DMS 273 (cell line): Measurements from ENCODE around the gene BCL2L12.

Source experiments
- DNase-seq: peaks from one replicate; lab custom pipeline; 2025; ENCODE audit not compliant: unreplicated experiment; lab: John Stamatoyannopoulos, UW

The BCL2L12 gene

DNA sequence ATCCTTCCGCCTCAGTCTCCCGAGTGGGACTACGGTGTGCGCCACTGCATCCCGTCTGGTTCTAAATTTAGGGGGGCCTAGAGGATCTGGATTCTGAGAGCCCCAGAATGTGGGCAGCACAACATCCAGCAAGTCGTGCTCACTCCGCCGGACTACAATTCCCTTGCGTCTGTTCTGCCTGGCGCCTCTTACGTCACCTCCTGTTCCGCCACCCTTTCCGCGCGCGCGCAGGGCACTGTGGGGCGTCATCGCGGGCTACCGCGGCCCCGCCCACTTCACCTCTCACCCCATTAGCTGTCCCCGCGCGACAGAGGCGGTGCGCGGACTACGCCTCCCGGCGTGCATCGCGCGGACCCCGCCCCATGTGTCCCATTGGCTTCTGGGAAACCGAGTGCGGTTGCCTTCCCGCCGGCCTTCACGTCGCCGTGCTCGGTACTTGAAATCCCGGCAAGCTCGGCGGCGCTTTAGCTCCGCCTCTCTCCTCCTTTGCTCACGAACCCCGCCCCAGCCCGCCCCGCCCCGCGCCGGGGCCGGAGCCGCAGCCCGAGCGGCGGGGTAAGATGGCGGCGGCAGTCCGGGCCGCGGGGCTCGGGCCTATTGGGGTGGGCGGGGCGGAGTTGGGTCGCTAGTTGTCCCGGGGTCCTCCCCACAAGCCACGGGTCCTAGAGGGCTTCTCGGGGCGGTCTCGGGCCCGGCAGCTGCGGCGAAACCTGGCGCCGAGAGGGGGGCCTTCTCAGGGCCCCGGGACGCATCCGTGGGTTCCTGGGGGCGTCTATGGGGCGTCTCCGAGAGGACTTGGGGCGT, 23.8 kb upstream of the BCL2L12 start, which contains the start of gene SCAF1:
Gene SCAF1 (plus strand): TSS at position 522 of the 804 bp plus-strand sequence. CDS start 2,818 bp downstream, outside the sequence.
- peak; percentile 100 for DNase-seq

DNA sequence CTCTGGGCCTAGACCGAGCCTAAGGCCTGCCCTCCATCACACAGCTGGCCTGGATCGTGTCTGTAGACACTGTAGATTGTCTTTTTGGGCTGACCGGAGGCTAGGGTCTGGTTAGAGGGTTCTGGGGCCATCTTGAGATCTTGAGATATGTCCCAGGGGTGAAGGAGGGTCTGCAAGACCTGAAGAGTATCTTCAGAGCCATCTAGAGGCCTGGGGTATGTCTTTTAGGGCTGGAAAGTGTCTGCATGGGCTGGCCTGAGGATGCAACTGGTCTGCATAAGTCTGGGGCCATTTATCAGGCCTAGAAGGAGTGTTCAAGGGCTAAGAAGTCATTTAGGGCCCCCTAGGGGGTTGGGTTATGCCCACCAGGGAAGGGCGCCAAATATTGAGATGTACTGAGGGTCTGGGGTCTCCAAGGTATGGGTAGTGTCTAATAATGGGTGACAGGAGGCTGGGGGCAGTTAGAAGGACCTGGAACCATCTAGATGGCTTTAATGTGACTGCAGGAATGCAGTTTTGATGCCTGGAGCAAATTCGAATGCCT, 23.2 kb upstream of the BCL2L12 start:
- peak; percentile 57 for DNase-seq

DNA sequence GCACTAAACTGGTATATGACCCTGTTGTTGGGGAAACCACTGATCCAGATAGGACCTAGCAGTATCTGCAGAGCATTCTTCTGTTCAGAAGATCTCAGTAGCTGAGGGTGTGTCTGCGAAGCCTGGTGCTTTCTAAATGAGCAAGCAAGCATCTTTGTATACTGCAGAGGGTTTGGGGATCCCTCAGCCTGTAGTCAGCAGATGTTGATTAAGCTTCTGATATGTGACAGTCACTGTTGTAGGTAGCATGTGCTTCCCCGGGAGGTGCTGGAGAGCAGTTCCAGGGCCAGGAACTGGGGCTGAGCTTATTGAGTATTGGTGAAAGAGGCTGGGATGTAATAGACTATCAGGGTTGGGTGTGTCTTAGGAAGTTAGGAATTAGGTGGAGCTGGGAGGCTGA, 22.3 kb upstream of the BCL2L12 start:
- DNase-seq, result no peak

DNA sequence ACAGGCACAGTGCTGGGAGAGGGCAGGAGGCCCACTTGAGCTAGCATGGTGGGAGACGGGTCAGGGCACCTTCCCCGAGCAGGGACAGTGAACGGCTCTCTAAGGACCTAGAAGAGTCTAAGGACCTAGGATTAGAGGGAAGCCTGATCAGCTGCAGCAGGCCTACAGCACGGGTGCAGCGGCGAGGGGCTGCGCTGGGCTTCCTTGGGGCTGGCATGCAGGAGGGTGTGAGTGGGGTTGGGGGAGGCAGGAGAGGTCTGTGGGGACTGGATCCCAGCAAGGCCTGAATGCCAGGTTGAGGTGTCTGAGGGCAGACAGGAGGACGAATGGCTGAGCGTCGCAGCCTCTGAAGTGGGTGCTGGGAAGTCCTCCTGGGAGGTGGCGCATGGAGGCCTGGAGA, 20.1 kb upstream of the BCL2L12 start:
- DNase-seq, result no peak

DNA sequence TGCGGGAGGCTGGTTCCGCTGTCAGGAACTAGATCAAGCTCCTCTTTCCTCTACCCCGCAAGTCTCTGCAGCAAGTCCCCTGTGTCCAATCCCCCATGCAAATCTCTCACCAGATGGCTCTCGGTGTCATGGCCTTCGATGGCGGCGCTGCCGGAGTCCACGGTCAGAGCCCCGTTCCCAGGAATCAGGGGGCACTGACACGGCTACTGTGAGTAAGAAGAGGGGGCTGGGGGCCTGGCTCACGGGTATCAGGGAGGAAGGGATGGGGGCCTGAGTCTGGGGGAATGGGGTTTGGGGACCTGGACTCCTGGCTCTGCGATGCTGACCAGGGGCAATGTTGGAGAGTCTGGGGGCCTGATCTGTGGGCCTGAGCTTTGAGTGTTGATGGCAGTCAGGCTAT, 19.7 kb upstream of the BCL2L12 start:
- no peak for DNase-seq

DNA sequence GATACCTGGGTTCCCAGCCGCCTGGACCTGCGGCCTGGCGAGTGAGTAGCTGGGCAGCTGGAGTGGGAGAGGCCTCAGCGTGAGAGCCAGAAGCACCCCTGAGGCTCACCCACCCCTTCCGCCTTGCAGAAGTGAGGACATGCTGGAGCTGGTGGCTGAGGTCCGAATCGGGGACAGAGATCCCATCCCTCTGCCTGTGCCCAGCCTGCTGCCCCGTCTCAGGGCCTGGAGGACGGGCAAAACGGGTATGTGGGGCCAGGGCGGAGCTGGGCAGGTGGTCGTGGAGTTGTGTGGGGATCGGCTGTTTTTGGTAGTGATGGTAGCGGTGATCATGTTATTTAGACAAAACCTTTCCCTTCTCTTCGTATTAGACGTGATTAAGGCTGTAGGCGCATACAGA, 19.1 kb upstream of the BCL2L12 start:
- DNase-seq, result no peak

DNA sequence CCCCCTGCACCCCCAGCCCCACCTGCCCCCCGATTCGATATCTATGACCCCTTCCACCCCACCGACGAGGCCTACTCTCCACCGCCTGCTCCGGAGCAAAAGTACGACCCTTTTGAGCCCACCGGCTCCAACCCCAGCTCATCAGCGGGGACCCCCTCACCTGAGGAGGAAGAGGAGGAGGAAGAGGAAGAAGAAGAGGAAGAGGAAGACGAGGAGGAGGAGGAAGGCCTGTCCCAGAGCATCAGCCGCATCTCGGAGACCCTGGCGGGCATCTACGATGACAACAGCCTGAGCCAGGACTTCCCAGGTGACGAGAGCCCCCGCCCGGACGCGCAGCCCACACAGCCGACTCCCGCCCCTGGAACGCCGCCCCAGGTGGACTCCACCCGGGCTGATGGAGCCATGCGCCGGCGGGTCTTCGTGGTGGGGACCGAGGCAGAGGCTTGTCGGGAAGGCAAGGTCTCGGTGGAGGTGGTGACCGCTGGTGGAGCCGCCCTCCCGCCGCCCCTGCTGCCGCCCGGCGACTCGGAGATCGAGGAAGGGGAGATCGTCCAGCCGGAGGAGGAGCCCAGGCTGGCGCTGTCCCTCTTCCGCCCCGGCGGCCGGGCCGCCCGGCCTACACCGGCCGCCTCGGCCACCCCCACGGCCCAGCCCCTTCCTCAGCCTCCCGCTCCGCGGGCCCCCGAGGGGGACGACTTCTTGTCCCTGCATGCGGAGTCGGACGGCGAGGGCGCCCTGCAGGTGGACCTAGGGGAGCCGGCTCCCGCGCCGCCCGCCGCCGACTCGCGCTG, 14.5 kb upstream of the BCL2L12 start:
- no peak for DNase-seq

DNA sequence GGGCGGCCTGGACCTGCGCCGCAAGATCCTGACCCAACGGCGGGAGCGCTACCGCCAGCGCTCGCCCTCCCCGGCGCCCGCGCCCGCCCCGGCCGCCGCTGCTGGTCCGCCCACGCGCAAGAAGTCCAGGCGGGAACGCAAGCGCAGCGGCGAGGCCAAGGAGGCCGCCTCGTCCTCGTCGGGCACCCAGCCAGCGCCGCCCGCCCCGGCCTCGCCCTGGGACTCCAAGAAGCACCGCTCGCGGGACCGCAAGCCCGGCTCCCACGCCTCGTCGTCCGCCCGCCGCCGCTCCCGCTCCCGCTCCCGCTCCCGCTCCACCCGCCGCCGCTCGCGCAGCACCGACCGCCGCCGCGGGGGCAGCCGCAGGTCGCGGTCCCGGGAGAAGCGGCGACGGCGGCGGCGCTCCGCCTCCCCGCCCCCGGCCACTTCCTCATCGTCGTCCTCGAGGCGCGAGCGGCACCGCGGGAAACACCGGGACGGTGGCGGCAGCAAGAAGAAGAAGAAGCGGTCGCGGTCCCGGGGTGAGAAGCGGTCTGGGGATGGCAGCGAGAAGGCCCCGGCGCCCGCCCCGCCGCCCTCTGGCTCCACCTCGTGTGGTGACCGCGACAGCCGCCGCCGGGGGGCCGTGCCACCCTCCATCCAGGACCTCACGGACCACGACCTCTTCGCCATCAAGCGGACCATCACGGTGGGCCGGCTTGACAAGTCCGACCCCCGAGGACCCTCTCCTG, 13.7 kb upstream of the BCL2L12 start:
- DNase-seq, result no peak

DNA sequence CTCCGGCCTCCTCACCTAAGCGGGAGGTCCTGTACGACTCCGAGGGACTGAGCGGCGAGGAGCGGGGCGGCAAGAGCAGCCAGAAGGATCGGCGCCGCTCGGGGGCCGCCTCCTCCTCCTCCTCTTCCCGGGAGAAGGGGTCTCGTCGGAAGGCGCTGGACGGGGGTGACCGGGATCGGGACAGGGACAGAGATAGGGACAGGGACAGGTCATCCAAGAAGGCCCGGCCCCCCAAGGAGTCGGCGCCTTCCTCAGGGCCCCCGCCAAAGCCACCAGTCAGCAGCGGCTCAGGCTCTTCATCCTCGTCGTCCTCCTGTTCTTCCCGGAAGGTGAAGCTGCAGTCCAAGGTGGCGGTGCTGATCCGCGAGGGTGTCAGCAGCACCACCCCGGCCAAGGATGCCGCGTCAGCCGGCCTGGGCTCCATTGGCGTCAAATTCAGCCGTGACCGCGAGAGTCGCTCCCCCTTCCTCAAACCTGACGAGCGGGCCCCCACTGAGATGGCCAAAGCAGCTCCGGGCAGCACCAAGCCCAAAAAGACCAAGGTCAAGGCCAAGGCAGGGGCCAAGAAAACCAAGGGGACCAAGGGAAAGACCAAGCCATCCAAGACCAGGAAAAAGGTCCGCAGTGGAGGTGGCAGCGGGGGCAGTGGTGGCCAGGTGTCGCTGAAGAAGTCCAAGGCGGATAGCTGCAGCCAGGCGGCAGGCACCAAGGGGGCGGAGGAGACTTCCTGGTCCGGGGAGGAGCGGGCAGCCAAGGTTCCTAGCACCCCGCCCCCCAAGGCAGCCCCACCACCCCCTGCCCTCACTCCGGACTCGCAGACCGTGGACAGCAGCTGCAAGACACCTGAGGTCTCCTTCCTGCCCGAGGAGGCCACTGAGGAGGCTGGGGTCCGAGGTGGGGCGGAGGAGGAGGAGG, 12.9 kb upstream of the BCL2L12 start:
- no peak for DNase-seq

DNA sequence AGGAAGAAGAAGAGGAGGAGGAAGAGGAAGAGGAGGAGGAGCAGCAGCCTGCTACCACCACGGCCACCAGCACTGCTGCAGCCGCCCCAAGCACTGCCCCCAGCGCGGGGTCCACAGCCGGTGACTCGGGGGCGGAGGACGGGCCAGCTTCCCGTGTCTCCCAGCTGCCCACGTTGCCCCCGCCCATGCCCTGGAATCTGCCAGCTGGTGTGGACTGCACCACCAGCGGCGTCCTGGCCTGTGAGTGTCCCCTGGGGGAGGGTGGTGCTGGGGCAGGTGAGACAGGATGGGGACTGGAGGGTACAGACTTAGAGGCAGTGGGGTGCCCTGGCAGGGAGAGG, 12.3 kb upstream of the BCL2L12 start:
- no peak for DNase-seq

DNA sequence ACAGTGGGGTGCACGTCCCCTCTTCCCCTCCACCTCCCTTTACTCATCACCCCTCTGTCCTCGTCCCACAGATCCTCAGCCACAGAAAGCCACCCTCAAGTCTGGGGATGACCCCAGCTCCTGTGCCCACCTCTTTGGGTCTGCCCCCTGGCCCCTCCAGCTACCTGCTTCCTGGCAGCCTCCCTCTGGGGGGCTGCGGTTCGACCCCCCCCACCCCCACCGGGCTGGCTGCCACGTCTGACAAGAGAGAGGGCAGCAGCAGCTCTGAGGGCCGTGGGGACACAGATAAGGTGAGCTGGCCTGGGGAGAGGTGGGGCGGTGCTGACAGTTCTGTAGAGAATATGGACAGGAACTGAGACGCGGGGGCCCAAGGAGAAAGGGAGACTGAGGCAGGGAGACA, 11.2 kb upstream of the BCL2L12 start:
- no peak for DNase-seq

DNA sequence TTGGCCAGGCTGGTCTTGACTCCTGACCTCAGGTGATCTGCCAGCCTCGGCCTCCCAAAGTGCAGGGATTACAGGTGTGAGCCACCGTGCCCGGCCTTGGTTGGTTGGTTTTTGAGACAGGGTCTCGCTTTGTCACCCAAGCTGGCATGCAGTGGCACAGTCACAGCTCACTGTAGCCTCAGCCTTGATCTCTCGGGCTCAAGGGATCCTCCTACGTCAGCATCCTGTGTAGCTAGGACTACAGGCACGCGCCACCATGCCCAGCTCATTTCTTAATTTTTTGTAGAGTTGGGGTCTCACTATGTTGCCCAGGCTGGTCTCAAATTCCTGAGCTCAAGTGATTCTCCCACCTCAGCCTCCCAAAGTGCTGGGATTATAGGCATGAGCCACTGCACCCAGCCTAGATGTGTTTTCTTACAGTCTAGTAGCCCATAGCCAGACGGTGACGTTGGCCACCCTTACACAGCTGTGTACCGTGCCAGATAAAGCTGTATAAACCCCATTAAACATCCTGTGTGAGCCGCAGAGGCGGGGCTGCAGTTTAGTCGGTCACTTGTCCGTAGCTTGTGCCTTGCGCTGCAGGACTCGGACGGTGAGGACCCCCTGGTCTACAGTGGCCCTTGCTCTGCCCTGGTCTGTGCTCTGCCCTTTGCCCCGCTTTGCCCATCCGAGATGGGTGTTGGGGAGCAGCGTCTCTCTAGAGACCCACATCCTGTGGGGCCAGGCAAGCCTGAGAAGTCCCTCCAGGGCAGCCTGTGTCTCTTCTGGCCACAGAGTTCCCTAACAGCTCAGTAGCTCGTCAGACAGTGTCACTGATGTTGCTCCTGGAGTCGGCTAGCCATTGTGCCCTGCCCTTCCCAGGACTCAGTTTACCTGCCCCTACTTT, 9.9 kb upstream of the BCL2L12 start:
- no peak for DNase-seq

DNA sequence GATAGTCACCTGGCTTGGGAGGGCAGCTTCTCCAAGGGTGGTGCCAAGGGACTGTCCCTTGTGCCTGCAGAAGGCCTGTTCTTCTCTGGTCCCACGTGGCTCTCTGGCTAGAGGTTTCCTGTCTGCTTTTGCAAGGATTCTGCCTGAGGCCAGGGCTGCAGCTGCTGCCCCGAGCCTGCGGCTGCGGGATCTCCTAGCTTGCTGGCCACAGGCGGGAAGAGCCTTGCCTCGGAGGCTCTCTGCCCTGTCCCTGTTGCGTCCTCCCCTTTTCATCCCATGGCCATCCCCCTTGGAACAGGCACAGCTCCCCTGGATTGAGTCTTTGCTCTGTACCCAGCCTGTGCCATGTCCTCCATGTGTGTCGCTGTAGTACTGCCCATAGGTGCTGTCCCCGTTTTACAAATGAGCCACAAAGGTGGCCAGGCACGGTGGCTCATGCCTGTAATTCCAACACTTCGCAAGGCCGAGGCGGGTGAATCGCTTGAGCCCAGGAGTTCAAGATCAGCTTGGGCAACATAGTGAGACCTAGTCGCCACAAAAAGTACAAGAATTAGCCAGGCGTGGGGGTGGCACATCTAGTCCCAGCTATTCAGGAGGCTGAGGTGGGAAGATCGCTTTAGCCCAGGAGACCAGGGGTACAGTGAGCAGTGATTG, 9.2 kb upstream of the BCL2L12 start:
- no peak for DNase-seq

DNA sequence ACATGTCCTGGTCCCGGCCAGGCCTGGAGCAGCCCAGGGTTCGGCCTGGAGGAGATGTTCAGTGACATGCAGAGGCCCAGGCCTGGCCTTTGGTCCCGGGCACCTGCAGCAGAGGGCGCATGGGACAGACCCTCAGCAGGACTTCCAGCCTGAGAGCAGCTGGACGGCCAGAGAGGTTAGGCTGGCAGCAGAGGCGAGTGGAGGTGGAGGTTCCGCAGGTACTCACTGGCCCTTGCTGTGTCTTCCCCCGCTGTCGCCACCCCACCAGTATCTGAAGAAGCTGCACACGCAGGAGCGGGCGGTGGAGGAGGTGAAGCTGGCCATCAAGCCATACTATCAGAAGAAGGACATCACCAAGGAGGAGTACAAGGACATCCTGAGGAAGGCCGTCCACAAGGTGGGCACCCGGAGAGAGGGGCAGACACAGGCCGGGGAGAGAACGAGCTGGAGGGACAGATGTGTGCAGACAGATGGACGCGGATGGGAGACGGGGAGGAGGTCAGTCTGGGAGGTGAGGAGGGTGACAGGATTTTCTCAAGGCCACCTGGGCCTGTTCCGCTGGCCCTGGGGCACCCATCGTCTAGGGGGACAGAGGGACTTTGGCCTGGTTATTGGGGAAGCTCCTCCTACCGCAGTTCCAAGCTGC, 8.1 kb upstream of the BCL2L12 start:
- no peak for DNase-seq

DNA sequence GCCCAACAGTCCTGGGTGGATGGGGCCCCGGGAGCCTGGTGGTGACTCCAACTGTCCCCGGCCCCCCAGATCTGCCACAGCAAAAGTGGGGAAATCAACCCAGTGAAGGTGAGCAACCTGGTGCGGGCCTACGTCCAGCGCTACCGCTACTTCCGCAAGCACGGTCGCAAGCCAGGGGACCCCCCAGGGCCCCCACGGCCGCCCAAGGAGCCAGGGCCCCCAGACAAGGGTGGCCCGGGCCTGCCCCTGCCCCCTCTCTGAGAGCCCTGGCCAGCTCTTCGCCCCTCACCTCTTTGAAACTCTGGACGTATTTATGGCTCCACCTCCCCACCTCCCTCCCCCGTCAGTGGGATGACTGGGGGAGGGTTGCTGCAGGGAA, 7.6 kb upstream of the BCL2L12 start:
- no peak for DNase-seq

DNA sequence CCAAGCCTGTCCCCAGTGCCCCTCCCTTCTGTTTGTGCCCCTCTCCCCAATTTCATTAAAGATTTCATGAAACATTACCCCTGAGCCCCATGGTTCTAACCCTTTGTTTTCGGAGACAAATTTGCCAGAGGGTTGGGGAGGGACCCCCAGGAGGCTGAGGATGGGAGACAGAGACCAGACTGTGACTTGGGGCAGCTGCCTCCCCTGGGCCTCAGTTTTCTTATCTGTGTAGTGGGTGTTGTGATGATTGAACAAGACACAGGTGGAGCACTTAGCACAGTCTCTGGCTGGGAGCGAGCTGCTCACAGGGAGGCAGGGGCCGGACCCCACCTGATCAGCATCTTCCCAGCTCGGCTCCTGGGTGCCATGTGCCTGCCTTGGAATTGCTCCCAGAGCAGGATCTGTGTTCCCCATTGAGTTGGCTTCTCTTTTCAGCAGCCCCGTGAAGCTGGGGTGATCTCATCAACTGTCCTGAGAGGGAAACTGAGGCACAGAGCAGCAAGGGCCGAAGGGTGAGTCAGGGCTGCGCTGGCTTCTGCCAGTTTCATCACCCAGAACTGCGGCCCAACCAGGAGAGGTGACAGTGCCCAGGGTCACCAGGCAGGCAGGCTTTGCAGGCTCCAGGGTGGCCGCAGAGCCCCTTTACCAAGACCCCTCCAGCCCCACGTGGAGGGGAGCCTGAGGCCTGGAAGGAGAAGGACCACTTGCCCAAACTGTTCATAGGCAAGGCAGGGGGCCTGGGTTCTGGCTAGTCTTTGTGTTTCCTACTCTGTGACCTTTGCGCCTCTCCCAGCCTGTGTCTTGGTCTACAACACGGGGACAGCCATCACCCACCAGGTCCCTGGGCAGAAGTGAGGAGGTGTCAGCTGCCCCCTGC, 6.9 kb upstream of the BCL2L12 start:
- DNase-seq, result no peak

DNA sequence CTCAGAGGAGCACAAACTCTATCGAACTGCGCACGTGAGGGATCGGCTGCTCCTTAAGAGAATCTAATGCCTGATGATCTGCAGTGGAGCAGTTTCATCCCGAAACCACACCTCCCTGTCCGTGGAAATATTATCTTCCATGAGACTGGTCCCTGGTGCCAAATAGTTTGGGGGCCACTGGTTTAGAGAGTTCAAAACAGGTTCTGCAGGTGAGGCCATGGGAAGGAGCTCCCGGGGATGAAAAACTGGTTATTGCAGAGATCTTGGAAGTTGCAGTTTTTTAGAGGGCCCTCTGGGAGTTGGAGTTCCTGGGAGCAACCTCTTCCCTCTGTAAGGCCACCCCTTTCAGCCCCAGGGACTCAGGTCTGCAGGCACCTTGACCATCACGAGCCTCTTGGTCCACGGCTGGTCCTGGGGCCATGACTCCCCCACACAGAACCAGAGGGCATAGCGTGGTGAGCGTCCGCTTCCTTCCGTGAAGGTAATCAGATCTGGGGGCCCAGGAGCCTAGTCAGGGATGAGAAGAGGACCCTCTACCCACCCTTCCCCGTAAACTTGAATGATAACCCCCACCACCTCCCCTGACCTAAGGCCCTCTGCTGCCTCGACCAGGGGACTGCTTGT, 5.3 kb upstream of the BCL2L12 start:
- DNase-seq, result no peak
